ENCODE results near the gene NAV3.

Gene NAV3

DNA sequence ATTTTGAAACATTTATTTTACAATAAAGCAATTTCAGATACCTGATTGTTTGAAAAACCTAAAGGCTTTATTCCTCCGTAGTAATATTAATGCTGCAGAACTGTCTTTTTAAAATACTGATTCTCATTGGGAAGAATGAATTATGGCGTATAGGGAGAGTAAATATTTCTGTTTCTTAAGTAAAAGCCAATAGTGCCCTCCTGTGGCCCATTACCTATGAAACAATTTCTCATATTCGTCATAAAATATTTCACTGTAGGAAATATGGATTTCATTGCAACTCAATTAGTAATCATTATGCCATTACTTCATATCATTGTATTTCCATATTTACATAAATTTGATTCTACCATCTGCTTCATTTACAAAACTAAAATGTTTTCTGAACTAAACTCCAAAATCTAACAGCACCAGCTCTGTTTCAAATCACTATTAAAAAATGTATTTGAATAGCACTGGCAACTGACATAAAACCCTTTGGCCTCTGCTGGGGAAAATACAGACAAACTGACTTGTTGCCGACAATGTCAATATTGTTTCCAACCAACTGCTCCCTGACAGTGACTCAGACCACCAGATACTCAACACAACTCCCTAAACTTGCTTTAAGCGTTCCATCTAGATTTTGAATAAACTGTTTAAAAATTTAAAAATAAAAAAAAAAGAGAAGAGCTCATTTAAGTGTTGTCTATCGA, 290.3 kb downstream of the NAV3 start:
- DNase-seq (ENCODE audit: low read depth) = no peak

DNA sequence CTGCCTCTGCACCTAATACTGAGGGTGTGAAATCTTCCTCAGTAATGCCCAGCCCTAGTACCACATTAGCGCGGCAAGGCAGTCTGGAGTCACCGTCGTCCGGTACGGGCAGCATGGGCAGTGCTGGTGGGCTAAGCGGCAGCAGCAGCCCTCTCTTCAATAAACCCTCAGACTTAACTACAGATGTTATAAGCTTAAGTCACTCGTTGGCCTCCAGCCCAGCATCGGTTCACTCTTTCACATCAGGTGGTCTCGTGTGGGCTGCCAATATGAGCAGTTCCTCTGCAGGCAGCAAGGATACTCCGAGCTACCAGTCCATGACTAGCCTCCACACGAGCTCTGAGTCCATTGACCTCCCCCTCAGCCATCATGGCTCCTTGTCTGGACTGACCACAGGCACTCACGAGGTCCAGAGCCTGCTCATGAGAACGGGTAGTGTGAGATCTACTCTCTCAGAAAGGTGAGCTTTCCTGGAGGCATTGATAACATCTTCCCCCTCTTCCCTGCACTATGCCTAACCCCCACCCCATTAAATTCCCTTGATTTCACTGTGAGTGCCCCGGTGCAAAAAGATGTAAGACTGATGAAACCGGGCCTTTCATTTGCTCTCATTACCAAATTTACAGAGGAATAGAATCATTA, 291.4 kb downstream of the NAV3 start:
- DNase-seq (ENCODE audit: low read depth) = no peak

DNA sequence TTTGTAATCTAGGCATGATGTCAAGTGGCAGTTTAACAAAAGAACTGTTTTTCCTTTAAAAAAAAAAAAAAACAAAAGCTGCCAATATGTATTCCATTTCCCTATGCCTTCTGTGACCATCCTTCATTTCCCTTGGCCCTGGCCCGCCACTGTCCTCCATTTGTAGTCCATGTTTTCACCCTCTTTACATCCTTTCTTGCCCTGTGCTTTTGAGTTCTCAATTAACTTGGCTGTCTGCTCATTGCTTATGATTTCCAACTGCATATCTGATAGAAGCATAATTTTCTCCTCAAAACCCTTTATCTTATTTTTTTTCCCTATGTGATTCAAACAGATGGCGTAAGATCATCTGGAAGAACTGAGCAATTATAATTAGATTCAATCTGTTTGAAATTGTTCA, 297.5 kb downstream of the NAV3 start:
- DNase-seq (ENCODE audit: low read depth) = no peak

GRCh38 chr12:78143717-78144116, 313.0 kb downstream of the NAV3 start:
- DNase-seq (ENCODE audit: low read depth) = no peak

GRCh38 chr12:78145398-78145797, 314.7 kb downstream of the NAV3 start:
- DNase-seq (ENCODE audit: low read depth) = no peak

DNA sequence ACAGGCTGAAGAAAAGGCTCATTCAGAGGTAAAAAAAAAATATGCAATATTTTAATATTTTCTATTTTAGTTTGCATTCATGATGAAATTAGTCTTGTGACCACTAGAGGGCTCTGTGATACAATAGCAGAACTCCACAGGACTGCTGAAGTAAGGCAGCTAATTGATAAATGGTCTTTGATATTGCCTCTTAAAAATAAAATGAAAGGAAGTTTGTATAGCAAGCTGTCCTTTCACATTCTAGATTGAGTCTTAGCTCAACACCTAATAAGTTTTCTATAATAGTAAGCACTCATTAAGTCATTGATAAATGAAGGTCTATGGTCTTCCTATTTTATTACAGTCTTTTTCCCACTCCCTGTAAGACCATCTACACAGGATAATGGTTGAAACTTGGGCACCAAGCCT, 315.7 kb downstream of the NAV3 start:
- DNase-seq (ENCODE audit: low read depth) = no peak

GRCh38 chr12:78149459-78149858, 318.8 kb downstream of the NAV3 start:
- no peak for DNase-seq (ENCODE audit: low read depth)

- no peak for DNase-seq (ENCODE audit: low read depth)
Observed at GRCh38 chr12:78155546-78155945, 324.9 kb downstream of the NAV3 start.

GRCh38 chr12:78156751-78157150, 326.1 kb downstream of the NAV3 start:
- DNase-seq (ENCODE audit: low read depth) = no peak

- no peak for DNase-seq (ENCODE audit: low read depth)
Observed at GRCh38 chr12:78157199-78157598, 326.5 kb downstream of the NAV3 start.

DNA sequence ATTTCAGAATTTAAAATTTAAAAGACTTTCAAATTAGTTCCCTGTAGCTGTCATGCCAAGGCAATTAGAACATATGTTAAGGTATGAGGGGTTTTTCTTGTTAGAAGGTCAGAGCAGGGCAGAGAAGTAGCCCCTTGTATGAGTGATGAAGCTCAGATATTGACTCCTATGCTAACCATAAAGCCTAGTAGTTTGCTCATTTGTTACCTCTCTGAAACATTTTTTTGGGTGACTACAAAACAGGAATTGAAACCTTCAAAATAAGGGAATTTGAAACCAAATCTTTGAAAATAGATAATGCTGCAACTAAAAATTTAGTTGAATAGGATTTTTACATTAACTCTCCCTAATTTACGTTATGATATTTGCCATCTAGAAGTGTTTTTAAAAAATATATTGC, 333.5 kb downstream of the NAV3 start:
- no peak for DNase-seq (ENCODE audit: low read depth)

- DNase-seq (ENCODE audit: low read depth) = no peak
Observed at GRCh38 chr12:78167510-78167909, 336.8 kb downstream of the NAV3 start.

DNA sequence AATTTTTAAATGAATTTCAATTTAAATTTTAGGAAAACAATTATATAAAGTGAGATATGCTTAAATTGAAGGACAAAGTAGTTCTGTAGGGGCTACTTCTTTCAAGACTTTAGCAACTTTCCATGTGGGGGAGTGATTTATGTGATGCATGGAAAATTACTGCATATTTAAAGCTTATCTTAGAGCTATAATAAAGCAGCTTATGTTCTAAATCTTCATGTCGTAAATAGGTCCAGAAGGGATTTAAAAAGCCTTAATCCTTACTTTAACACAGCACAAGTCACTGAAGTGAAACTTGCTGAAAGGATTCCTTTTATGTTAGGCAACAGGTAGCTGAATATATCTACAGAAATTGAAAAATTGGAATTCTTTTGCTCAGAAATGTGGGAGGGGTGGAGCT, 340.4 kb downstream of the NAV3 start:
- no peak for DNase-seq (ENCODE audit: low read depth)

- DNase-seq (ENCODE audit: low read depth) = no peak
Observed at GRCh38 chr12:78176643-78177042, 345.9 kb downstream of the NAV3 start.

- no peak for DNase-seq (ENCODE audit: low read depth)
Observed at GRCh38 chr12:78177298-78177697, 346.6 kb downstream of the NAV3 start.

GRCh38 chr12:78179346-78179745, 348.7 kb downstream of the NAV3 start:
- DNase-seq (ENCODE audit: low read depth) = peak; percentile 2

DNA sequence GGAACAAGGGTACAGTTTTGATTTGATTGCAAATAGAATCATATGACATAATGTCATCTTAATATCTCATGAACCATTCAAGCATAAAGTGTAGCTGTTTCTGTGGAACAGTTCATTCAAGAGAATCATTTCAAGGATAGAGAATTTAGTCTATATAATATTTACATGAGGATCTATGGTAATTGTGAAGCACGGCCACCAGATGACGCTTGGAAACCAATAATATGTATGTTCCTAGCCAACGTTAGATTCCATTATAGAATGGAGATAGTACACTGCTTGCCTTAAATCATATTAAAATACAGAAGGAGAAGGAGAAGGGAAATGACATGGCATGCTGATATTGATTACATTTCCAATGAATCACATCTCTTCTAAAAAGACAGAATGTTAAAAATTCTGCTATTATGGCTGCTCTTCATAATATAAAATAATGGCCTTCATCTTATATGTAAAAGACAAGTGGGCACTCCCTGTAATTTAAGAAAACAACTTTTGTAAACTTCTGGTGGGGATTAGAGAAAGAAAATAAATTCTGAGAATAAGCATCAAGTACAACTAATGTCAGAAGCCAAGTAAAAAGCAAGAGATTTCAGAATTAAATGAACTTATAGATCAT, 351.0 kb downstream of the NAV3 start:
- DNase-seq (ENCODE audit: low read depth) = no peak

GRCh38 chr12:78183824-78184223, 353.1 kb downstream of the NAV3 start:
- peak; percentile 22 for DNase-seq (ENCODE audit: low read depth)

DNA sequence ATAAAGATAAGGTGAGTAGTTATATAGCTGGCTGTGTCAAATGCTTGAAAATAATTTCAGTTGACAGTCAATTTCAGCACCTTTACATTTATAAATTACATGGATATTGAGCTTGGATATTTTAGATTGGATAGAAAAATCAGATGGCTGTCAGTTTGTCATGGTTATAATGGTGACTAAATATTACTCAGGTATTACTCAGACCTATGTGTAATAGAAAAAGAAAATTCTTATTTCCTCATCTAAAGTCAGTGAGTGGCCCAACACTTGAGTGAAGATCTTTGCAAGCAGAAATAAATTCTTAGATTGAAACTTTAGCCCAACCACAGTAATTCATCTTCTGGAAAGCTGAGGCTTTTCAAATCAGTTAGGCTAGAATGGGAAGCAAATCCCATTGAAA, 354.4 kb downstream of the NAV3 start:
- no peak for DNase-seq (ENCODE audit: low read depth)

DNA sequence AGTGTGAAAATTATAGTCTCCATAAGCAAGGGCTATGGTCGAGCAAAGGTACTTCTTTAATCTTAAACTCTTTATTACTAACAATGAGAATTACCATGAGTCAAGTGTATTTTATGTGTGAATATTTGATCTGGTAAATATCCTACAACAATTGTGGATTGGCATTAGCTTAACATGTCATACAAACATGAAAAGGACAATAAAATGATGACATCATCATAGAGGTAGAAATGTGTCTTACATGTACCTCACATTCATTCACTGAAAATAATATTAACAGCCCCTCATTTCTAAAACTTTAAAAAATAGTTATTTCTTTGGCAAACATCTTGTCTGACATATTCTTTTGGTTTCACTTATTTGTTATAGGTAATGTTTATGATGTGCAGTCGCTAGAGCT, 355.0 kb downstream of the NAV3 start:
- DNase-seq (ENCODE audit: low read depth) = no peak

DNA sequence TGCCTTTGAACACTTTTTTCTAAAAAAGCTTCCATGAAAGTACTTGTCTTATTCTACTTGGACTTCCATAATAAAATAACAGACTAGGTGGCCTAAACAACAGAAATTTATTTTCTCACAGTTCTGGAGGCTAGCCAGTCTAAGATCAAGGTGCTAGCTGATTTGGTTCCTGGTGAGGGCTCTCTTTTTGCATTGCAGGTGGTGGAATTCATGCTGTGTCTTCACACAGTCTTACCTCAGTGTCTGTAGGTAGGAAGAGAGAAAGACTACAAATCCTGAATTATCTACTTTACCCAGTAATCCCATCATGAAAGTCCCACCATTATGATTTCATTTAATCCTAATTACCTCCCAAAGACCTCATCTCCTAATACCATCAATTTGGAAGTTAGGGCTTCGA, 356.0 kb downstream of the NAV3 start:
- no peak for DNase-seq (ENCODE audit: low read depth)

- no peak for DNase-seq (ENCODE audit: low read depth)
Observed at GRCh38 chr12:78187741-78188140, 357.0 kb downstream of the NAV3 start.

GRCh38 chr12:78189656-78190055, 359.0 kb downstream of the NAV3 start:
- DNase-seq (ENCODE audit: low read depth) = no peak

- DNase-seq (ENCODE audit: low read depth) = no peak
Observed at GRCh38 chr12:78191611-78192010, 360.9 kb downstream of the NAV3 start.
